Activated CD4-positive, alpha-beta T cell treated with anti-CD3 and anti-CD28 coated beads for 1 hour (primary cell): ENCODE data around the gene DIAPH2.
"Not testable (repeated sequence)": the region's sequence is repeated elsewhere in the genome, so short reads cannot be mapped to it uniquely, and the experiment has no call there.

Experiments used
- DNase-seq: peaks from one replicate; pipeline ENCODE4 v3.0.0-alpha.2; 2020

DIAPH2 gene

GRCh38 chrX:96684339-96685209, at the start of gene DIAPH2:
Gene DIAPH2, plus strand, starts transcription at chrX:96684842.
- peak; percentile 53 for DNase-seq

- DNase-seq = no peak
These were observed 34.6 kb upstream of the DIAPH2 start for GRCh38 chrX:96650023-96650422.

GRCh38 chrX:96655947-96656623, 28.6 kb upstream of the DIAPH2 start:
- DNase-seq = no peak

- DNase-seq = no peak
These were observed 2.1 kb upstream of the DIAPH2 start for GRCh38 chrX:96682516-96682915.

GRCh38 chrX:96683997-96684338, 674 bp upstream of the DIAPH2 start:
- no peak for DNase-seq

- no peak for DNase-seq
These were observed 813 bp downstream of the DIAPH2 start for GRCh38 chrX:96685210-96686099.

- DNase-seq = no peak
These were observed 3.1 kb downstream of the DIAPH2 start for GRCh38 chrX:96687776-96688175.

- DNase-seq = no peak
These were observed 4.1 kb downstream of the DIAPH2 start for GRCh38 chrX:96688789-96689188.

- no peak for DNase-seq
These were observed 5.3 kb downstream of the DIAPH2 start for GRCh38 chrX:96689991-96690390.

- DNase-seq = no peak
These were observed 7.8 kb downstream of the DIAPH2 start for GRCh38 chrX:96692454-96692853.

- no peak for DNase-seq
These were observed 8.2 kb downstream of the DIAPH2 start for GRCh38 chrX:96692890-96693289.

- no peak for DNase-seq
These were observed 8.8 kb downstream of the DIAPH2 start for GRCh38 chrX:96693407-96693806.

GRCh38 chrX:96696462-96696861, 11.8 kb downstream of the DIAPH2 start:
- DNase-seq = no peak

- no peak for DNase-seq
These were observed 16.0 kb downstream of the DIAPH2 start for GRCh38 chrX:96700625-96701024.

GRCh38 chrX:96703379-96703778, 18.7 kb downstream of the DIAPH2 start:
- DNase-seq = no peak

GRCh38 chrX:96703816-96704215, 19.2 kb downstream of the DIAPH2 start:
- no peak for DNase-seq

GRCh38 chrX:96704629-96705028, 20.0 kb downstream of the DIAPH2 start:
- no peak for DNase-seq

- no peak for DNase-seq
These were observed 21.3 kb downstream of the DIAPH2 start for GRCh38 chrX:96705905-96706304.

- no peak for DNase-seq
These were observed 23.2 kb downstream of the DIAPH2 start for GRCh38 chrX:96707804-96708203.

GRCh38 chrX:96710031-96710430, 25.4 kb downstream of the DIAPH2 start:
- no peak for DNase-seq

GRCh38 chrX:96713303-96713702, 28.7 kb downstream of the DIAPH2 start:
- no peak for DNase-seq

- DNase-seq = not testable (repeated sequence)
These were observed 29.8 kb downstream of the DIAPH2 start for GRCh38 chrX:96714393-96714792.

- no peak for DNase-seq
These were observed 30.8 kb downstream of the DIAPH2 start for GRCh38 chrX:96715481-96715880.
